HG02642 (cell line): ENCODE results near the gene TUBA8.
"Not testable (repeated sequence)": the region's sequence is repeated elsewhere in the genome, so short reads cannot be mapped to it uniquely, and the experiment has no call there.

Experiments
- ATAC-seq: cut with Tn5 transposase; IDR thresholded peaks from one replicate; pipeline ENCODE4 v1.9.1; 2021; ENCODE audit warnings: mild to moderate bottlenecking; ENCODE audit not compliant: unreplicated experiment, poor library complexity

TUBA8 gene

DNA sequence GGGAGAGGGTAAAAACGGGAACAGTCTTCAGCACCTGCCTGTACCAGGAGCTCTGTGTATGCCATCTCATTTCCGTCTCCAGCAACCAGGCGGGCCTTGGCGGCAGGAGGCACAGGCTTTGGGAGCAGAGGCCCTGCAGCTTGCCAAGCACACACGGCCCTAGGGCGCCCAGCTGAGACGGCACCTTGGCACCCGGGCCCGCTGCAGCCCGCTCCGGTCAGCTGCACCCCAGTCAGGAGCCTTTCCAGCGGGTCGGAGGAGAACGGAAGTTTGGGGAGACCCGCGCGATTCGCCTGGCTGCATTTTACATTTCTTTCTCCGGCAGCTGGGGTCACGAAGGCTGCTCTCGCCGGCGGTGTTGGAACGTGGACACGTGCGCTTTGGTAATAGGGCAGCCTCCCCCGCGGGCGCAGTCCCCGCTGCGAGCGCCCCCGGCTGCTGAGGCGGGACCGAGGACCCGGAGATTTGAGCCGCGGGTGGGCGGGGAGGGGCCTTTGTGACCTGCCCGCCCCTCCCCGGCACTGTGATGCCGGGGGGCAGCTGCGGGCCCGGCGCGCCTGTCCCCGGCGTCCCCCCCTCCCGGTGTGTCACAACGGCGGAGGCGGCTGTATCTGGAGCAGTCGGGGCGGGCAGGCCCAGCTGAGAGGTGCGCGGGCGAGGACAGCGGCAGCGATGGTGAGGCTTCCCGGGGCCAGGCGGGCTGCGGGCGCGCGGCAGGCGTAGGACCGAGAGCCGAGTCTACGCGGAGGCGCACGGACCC lies at the start of gene TUBA8:
Gene TUBA8 (plus strand): TSS at position 616 of the 760 bp plus-strand sequence. CDS start 57 bp downstream, at position 673.
- peak; percentile 45 for ATAC-seq

DNA sequence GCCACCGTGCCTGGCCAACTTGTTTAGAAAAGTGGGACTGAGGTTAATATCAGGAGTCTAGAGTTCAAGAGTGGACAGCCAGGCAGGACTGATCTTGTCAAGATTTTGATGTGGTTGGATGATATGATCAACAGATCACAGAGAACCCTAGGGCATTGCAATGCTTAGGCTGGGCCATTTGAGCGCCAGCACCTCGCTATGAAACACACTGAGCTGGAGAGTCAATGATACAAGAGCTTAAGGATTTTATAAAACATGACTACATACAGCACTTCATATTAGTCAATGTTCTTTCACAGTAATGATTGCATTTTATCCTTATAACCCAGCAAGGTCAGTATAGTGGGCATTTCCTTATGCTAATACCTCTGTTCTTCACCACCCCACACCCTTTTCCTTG lies 48.2 kb upstream of the TUBA8 start:
- ATAC-seq: no peak

DNA sequence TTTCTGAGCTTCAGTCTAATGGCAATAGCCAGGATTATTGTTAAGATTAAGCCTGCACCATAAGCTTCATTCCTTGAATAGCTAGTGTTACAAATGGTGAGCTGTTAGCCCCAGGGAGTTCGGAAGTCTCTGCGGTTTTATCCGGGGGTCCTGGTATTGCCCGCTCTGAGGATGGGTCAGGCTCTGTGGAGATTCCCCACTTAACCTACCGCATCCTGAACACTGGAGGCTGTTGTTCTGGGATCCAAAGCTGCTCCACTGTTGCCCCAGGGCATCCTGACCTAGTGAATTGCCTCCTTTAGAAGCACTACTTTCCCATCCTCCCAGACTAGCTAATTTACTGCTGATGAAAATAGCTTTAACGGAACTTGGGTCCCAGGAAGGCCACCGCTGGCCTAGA lies 47.3 kb upstream of the TUBA8 start:
- no peak for ATAC-seq

DNA sequence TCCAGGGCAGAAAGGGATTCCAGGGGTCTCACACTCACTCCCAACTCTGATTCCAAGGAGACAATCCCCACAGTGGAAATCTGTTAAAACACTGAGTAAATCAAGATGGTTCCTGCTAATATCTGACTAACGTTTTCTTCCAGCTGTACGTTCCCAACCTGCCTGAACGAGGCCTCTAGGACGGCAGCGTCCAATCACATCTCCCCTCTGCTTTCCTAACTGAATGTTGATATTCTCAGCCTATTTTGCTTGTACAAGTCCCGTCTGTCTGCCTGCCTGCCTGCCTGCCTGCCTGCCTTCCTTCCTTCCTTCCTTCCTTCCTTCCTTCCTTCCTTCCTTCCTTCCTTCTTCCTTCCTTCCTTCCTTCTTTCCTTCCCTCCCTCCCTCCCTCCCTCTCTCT lies 46.9 kb upstream of the TUBA8 start:
- ATAC-seq: not testable (repeated sequence)

DNA sequence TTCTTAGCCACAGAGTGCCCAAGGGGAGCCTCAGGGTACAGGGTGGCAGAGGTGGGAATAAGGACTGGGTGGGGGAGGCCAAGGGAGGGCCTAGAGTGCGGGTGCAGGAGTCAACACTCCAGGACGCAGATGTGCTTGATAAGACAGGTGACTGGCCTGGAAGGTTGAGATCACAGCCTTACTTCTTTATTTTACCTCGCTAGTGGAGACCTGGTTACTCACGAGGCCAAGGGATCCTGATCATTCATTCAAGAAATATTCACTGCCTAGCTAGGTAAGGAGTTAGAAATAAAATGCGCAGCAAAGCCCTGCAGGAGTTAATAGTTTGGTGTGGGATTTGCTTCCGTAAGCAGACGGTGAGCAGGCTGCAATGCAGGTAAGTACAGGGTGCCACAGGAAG lies 46.0 kb upstream of the TUBA8 start:
- ATAC-seq: no peak

DNA sequence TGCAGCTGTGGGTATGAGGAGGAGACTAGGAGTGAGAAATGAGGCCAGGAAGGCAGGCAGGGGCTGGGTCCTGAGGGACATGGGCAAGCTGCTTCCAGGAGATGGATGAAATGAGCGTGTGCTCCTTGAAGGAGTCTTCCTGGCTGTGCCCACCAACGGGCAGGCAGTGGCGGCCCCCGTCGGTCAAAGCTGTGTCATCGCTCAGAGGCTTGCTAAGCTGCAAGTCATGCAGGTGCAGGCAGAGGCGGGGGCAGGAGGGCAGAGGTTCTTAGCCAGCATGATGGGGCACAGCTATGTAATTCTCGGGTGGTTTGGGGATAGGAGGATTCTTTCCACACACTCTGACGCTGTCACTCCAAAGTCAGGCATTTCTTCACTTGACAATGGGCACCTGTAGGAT lies 45.4 kb upstream of the TUBA8 start:
- no peak for ATAC-seq

DNA sequence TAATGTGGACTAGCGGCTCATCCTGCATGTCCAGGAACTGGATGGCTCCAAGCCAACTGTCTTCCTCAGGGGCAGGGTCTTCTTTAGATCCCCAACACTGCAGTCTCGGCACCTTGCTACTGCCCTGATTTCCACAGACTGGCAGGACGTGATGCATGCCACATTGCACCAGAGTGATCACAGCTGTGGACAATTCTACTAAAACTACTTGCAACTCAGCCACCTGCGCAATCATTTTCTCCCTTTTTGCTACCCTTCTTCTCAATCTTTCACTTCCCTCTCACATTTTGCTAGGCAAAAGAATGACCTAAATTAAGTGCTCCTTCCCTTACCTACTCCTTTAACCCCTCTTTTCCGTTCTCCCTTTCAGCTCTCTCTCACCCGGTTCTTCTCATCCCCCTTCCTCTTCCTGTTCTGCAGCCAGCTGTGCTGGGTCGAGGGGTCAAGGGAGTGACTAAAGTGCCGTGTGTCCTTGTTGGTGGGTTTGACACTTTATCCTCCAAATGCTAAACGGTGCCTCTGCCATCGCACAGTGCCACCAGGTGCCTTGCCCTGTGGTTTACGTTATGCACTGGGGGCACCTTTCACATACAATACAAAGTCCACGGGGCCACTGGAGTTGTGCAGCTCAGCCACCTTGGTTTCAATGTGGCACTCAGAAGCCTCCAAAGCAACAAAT lies 44.3 kb upstream of the TUBA8 start:
- ATAC-seq: no peak

DNA sequence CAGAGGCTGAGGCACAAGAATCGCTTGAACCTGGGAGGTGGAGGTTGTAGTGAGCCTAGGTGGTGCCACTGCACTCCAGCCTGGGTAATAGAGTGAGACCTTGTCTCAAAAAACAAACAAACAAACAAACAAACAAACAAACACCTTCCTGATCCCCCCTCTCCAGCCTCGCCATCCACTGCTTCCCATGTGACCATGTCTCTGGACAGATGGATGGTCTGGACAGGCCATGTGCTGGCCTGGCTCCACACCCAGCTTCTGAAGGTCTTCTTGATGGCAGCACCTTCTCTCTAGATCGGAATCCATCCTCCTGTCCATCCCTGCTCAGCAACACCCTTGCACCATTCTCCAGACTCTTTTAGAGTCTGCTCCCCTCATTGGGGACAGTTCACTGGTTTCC lies 43.5 kb upstream of the TUBA8 start:
- no peak for ATAC-seq

DNA sequence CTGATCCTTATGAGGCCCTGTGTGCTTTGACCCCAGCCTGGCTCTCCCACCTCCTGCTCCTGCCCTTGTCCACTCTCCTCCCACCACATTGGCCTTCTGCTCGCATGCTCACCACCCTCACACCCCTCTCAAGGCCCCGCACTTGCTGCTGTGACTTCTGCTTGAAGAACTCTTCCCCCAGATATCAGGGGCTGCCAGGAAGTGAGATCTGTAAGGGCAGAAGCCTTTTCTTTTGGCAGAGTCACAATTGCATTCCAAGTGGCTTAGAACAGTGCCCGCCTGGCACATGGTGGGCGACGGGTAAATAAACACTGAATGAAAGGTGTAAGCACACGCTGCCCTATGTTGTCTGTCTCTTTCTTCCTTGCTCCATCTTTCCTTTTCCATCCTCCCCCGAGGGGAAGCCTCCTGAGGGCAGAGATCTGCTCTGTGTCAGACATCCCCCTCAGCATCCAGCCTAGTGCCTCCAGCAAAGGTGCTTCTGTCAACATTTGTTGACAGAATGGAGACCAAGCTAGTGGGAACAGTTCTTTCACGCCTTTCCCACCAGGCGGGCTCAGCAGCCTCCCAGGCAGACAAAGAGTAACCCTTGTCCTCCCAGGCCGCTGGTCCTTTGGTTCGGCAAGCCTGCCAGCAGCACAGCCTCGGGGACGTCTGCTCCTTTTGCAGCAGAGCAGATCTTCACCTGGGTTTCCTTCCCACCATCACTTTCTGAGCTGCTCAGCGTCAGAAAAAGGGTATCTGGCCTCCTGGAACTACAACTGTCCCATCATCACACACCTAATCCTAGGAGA lies 42.9 kb upstream of the TUBA8 start:
- no peak for ATAC-seq

DNA sequence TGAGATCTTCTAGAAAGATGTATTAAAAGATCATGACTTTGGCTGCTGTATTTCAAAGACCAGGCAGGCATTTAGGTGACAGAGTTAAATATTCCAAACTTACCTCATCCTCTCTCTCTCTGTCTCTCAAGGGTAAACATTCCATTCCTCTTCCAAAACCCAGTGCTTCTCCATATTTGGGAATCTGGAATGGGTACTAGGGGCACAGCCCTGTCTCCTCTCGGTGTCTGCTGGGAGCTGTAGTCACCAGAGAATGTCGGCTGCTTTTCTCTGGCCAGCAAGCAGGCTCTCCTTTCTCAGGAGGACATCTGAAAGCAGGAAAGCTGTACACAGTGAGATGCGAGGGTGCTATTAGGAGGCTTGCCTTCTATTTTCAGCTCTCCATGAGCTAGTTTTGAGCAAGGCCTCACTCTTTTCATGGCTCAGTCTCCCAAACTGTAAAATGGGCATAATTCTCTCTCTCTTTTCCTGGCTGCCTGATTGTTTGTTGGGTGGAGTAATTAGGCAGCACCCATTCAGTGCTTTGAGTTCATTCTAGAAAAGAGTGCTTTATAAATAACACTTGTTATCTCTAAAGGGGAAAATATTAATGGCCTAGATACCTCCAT lies 42.1 kb upstream of the TUBA8 start:
- no peak for ATAC-seq

DNA sequence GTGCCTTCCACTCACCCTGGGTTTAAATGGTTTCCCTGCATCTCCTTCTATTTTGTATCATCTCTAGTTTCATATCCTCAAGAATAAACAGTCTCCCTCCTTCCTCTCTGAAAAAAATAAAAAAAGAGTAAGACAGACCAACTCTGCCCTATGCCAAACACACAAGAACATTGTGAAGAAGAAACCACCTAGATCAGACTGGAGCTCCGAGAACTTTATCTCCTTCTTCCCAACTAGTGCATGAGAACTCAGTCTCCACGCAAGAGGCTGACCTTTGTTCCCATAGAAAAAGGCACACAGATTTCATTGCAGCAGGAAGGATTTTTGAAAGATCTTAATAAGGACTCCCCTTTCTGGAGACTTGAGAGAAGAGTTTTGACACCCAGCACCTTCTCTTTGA lies 41.6 kb upstream of the TUBA8 start:
- ATAC-seq: no peak

DNA sequence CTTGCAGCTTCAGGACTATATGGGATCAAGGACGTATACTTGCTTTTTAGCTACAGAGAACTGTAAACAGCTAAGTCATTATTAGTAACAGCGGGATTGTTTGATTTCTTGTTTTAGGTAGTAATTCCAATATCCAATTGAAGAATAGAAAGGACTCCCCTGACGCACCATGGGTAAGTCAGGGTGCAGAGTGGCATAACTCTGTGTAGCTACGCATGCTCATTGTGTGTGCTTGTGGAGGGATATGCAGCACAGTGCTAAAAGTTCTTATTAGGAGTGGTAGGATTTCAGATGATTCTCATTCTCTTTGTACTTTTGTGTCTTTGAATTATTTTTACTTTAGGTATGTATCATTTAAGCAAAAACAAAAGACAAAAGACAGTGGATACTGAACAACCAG lies 40.6 kb upstream of the TUBA8 start:
- no peak for ATAC-seq

DNA sequence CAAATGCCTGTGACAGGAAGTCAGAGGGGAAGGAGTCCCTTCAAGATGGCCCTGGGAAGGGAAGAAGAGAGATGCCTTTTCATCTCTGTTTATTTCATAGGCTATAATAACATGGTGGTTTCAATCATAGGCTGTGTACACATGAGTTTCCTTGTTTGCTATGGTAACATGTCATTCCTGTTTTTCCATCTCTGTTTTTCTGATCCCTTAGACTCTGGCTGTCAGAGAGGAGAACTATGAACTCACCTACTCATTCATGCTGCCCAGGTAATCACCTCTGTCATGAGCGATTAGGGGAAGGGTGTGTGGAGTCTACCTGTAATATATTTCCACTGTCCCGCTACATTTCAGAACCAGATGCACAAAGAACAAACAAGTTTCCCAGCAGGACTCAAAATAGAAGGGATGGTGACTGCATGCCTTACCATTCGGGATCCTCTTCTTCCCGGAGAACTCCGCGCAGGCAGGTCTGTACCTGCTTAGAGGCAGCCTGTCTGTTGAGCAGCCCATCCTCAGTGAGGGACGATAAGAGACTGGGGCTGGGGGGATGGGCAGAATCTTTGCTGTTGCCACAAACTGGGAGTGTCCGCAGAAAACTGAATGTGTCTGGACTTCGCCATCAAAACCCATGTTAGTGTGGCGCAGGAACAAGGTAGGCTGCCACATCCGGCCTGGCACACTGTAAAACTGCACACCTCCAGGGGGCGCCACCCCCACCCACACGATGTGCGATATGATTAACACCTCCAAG lies 39.9 kb upstream of the TUBA8 start:
- no peak for ATAC-seq

DNA sequence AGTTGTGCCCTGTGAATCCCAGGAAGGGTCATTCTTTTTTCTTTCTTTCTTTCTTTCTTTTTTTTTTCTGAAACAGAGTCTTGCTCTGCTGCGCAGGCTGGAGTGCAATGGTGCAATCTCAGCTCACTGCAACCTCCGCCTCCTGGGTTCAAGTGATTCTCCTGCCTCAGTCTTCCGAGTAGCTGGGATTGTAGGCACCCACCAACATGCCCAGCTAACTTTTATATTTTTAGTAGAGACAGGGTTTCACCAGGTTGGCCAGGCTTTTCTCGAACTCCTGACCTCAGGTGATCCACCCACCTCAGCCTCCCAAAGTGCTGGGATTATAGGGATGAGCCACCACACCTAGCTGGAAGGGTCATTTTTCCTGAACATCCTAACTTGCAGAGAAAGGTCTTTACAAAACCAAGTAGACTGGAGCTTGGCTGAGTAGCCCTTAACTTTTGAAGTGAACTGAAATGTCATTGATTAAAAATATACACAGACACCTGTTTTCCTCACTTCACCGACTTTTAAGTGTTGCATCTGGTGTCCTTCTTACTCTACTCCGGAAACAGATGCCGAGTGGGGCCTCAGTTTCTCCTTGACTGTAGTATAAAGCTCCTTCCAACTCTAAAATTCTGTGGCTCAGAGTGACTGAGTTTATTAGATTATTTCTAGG lies 39.2 kb upstream of the TUBA8 start:
- ATAC-seq: not testable (repeated sequence)

DNA sequence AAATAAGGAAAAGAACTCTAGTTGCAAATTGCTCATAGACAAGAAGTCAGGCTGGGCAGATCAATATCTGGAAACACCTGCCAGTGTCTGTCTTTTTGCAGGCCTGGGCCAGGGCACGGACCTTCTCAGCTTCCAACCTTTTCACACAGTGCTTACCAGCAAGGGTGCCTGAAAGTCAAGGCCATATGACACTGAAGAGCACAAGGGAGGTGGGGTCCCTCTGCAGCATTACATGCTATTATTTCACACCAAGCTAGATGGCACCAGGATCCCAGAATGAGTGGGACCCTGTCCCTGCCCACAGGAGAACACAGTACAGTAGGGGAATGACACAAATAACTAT lies 38.7 kb upstream of the TUBA8 start:
- no peak for ATAC-seq

DNA sequence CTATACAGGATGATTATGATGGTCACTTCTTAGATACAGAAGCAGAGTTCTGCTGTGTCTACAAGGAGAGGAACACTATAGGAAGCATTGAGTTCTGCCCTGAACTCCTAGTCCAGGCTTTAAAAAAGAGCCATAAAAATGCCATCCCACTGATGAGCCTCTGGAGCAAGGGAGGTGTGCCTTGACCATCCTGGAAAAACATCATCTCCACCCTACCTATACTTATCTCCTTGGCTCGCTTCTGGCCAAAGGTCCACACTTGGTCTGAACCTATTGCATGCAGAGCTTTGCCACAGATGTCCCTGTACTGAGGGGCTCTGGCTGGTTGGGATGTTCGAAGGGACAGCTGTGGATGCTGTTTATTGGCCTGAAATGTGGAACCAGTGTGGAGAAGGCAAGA lies 37.1 kb upstream of the TUBA8 start:
- ATAC-seq: no peak

DNA sequence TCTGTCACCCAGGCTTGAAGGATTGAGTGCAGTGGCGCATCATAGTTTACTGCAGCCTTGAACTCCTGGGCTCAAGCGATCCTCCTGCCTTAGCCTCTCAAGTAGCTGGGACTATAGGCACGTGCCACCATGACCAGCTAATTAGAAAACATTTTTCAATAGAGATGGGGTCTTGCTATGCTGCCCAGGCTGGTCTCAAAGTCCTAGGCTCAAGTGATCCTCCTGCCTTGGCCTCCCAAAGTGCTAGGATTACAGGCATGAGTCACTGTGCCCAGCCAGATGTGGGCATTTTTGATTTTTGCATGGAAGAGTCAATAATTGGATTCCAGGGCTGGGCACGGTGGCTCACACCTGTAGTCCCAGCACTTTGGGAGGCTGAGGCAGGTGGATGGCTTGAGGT lies 36.7 kb upstream of the TUBA8 start:
- ATAC-seq: not testable (repeated sequence)

DNA sequence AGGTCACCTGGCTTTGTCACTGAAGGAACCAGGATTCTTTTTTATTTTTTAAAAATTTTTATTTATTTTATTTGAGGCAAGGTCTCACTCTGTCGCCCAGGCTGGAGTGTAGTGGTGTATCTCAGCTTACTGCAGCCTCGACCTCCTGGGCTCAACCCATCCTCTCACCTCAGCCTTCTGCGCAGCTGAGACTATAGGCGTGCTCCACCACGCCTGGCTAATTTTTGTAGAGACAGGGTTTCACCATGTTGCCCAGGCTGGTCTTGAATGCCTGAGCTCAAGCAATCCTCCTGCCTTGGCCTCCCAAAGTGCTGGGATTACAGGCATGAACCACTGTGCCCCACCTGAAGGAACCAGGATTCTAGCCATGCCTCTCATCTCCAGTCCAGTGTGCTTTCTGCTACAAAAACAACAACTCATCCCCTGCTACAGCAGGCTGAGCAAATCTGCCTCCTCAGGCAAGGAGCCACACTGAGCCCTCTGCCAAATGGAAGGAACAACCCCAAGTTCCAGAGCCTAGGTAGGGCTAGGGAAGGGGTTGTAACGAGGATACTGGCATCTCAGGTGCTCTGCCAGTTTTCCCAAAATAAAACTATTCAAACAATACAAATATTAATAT lies 35.4 kb upstream of the TUBA8 start:
- ATAC-seq: no peak
